Measurements from ENCODE around the gene S100A3. TPM values are rescaled to one million over a fixed set of nuclear protein-coding genes. Genes with fewer than 3 reads are reported as not detected.
A peak's percentile ranks its signal among the peaks of the same experiment; 100 is the strongest.

Gene S100A3
- total and polyA plus RNA-seq, 2 of the 13 experiments (the other 11 are each of a cell fraction or from before 2014, with no cell fraction given): 2.5 to 4.5 TPM

GRCh38 chr1:153545067-153546055 lies 3.7 kb downstream of the S100A3 start, which contains the start of gene S100A4 (continued):
- TF ChIP-seq, protein P1, sequence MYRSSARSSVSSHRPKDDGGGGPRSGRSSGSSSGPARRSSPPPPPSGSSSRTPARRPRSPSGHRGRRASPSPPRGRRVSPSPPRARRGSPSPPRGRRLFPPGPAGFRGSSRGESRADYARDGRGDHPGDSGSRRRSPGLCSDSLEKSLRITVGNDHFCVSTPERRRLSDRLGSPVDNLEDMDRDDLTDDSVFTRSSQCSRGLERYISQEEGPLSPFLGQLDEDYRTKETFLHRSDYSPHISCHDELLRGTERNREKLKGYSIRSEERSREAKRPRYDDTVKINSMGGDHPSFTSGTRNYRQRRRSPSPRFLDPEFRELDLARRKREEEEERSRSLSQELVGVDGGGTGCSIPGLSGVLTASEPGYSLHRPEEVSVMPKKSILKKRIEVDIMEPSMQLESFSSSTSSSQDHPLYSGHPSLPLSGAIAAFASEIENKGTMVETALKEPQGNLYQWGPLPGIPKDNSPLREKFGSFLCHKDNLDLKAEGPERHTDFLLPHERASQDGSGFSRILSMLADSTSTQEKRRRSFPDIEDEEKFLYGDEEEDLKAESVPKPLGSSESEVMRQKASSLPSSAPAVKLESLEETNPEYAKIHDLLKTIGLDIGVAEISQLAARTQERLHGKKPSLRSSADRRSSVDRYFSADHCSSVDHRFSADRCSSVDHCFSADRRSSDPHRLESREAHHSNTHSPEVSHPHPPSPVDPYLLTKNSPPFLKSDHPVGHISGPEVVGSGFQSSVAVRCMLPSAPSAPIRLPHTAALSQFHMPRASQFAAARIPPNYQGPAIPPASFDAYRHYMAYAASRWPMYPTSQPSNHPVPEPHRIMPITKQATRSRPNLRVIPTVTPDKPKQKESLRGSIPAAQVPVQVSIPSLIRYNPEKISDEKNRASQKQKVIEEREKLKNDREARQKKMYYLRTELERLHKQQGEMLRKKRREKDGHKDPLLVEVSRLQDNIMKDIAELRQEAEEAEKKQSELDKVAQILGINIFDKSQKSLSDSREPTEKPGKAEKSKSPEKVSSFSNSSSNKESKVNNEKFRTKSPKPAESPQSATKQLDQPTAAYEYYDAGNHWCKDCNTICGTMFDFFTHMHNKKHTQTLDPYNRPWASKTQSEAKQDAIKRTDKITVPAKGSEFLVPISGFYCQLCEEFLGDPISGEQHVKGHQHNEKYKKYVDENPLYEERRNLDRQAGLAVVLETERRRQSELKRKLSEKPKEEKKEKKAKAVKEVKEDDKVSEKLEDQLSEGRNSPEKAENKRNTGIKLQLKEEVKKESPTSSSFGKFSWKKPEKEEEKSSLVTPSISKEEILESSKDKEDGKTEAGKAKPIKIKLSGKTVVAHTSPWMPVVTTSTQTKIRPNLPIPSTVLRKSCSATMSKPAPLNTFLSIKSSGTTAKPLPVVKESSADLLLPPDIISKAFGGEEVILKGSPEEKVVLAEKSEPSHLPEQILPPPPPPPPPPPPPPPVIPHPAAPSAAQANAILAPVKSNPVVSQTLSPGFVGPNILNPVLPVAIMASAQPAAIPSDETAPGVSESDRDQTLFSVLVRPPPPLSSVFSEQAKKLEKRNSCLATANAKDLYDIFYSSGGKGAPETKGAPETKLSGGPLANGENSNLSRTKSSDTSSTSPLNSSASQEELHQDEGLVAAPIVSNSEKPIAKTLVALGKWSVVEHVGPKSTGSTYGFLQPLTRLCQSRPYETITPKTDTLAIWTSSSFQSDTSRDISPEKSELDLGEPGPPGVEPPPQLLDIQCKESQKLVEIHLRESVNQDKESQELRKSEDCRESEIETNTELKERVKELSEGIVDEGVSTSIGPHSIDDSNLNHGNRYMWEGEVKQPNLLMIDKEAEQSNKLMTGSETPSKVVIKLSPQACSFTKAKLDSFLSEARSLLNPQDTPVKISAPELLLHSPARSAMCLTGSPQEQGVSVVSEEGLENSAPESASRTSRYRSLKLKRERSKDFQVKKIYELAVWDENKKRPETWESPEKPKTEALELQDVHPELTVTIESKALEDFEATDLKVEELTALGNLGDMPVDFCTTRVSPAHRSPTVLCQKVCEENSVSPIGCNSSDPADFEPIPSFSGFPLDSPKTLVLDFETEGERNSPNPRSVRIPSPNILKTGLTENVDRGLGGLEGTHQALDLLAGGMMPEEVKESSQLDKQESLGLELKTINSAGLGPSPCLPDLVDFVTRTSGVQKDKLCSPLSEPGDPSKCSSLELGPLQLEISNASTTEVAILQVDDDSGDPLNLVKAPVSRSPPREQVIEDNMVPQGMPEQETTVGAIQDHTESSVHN (CRISPR knock-in tag; IDR thresholded peaks at IDR 0.05): no peak
- peak; percentile 73; the same call in 1 of the 2 replicates for TF ChIP-seq ZNF138 (CRISPR knock-in tag; IDR thresholded peaks at IDR 0.05; ENCODE audit: low read depth)
- no peak; the same call in 1 of the 2 replicates for TF ChIP-seq ZNF773 (CRISPR knock-in tag; IDR thresholded peaks at IDR 0.05; ENCODE audit: borderline replicate concordance)
- no peak for TF ChIP-seq ZNF644 (CRISPR knock-in tag; IDR thresholded peaks at IDR 0.05; ENCODE audit: low read depth)
- no peak for TF ChIP-seq ZNF317 (CRISPR knock-in tag; IDR thresholded peaks at IDR 0.05)
- TF ChIP-seq, protein P2, sequence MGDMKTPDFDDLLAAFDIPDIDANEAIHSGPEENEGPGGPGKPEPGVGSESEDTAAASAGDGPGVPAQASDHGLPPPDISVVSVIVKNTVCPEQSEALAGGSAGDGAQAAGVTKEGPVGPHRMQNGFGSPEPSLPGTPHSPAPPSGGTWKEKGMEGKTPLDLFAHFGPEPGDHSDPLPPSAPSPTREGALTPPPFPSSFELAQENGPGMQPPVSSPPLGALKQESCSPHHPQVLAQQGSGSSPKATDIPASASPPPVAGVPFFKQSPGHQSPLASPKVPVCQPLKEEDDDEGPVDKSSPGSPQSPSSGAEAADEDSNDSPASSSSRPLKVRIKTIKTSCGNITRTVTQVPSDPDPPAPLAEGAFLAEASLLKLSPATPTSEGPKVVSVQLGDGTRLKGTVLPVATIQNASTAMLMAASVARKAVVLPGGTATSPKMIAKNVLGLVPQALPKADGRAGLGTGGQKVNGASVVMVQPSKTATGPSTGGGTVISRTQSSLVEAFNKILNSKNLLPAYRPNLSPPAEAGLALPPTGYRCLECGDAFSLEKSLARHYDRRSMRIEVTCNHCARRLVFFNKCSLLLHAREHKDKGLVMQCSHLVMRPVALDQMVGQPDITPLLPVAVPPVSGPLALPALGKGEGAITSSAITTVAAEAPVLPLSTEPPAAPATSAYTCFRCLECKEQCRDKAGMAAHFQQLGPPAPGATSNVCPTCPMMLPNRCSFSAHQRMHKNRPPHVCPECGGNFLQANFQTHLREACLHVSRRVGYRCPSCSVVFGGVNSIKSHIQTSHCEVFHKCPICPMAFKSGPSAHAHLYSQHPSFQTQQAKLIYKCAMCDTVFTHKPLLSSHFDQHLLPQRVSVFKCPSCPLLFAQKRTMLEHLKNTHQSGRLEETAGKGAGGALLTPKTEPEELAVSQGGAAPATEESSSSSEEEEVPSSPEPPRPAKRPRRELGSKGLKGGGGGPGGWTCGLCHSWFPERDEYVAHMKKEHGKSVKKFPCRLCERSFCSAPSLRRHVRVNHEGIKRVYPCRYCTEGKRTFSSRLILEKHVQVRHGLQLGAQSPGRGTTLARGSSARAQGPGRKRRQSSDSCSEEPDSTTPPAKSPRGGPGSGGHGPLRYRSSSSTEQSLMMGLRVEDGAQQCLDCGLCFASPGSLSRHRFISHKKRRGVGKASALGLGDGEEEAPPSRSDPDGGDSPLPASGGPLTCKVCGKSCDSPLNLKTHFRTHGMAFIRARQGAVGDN (CRISPR knock-in tag; IDR thresholded peaks at IDR 0.05): peak; percentile 91
- TF ChIP-seq ZNF792 (CRISPR knock-in tag; IDR thresholded peaks at IDR 0.05): peak; percentile 82
- TF ChIP-seq RFX3 (CRISPR knock-in tag; IDR thresholded peaks at IDR 0.05): no peak
- TF ChIP-seq ZNF550 (CRISPR knock-in tag; IDR thresholded peaks at IDR 0.05; ENCODE audit: borderline replicate concordance): no peak
- no peak for TF ChIP-seq SMAD9 (CRISPR knock-in tag; IDR thresholded peaks at IDR 0.05)
- no peak for TF ChIP-seq ZSCAN9 (CRISPR knock-in tag; IDR thresholded peaks at IDR 0.05; ENCODE audit: borderline replicate concordance)
- no peak for TF ChIP-seq MEIS2 (CRISPR knock-in tag; IDR thresholded peaks at IDR 0.05)
- no peak for TF ChIP-seq ZNF616 (CRISPR knock-in tag; IDR thresholded peaks at IDR 0.05; ENCODE audit: low read depth)
- TF ChIP-seq, protein P3, sequence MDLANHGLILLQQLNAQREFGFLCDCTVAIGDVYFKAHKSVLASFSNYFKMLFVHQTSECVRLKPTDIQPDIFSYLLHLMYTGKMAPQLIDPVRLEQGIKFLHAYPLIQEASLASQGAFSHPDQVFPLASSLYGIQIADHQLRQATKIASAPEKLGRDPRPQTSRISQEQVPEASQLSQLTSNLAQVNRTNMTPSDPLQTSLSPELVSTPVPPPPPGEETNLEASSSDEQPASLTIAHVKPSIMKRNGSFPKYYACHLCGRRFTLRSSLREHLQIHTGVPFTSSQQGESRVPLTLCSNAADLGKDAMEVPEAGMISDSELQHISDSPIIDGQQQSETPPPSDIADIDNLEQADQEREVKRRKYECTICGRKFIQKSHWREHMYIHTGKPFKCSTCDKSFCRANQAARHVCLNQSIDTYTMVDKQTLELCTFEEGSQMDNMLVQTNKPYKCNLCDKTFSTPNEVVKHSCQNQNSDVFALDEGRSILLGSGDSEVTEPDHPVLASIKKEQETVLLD (CRISPR knock-in tag; IDR thresholded peaks at IDR 0.05; ENCODE audit: low read depth): no peak
- TF ChIP-seq TEAD2 (CRISPR knock-in tag; IDR thresholded peaks at IDR 0.05): no peak
- no peak for TF ChIP-seq ZNF777 (CRISPR knock-in tag; IDR thresholded peaks at IDR 0.05)

Data from HepG2 (cell line).